HCT116 (cell line): ENCODE data around the gene C2CD2. TPM values are rescaled to one million over a fixed set of nuclear protein-coding genes. Genes with fewer than 3 reads are reported as not detected.

Experiments used
- ATAC-seq: fragments of 200-7000 bp; cut with Tn5 transposase; 2 replicates; pipeline ENCODE4 v1.9.1; 2020; ENCODE audit warnings: mild to moderate bottlenecking, moderate library complexity
- BruUV-seq: library from RNA; stranded (reverse); fragments of 400-500 nt; replicated peaks from 2 replicates; lab custom pipeline; 2021; lab: Mats Ljungman, UMichigan
- CTCF ChIA-PET: fragments of 300-600 bp; sonication (Branson Sonifier 250); formaldehyde crosslinking; loops from one replicate; lab custom pipeline; 2021; ENCODE audit warnings: antibody characterized with exemption; lab: Charles Lee
- POLR2A ChIA-PET: fragments of 300-600, 350-600 bp; sonication (Branson Sonifier 250); formaldehyde crosslinking; loops from one replicate; lab custom pipeline; 2021; ENCODE audit warnings: antibody characterized with exemption; lab: Charles Lee
- RAD21 ChIA-PET, 2 experiments: fragments of 300-600 bp; sonication (Branson Sonifier 250); formaldehyde crosslinking; loops; one replicate each; lab custom pipeline; 2023; ENCODE audit warnings: low total read pairs in 2 of 2; ENCODE audit not compliant: uncharacterized antibody in 2 of 2, unreplicated experiment in 2 of 2, low non-redundant PET in 1 of 2; lab: Charles Lee
- DNase-seq: peaks from one replicate; pipeline ENCODE4 v3.0.0-alpha.2; 2010; ENCODE audit warnings: low read depth, low spot score
- H2AFZ ChIP-seq: fragments of 200-600 bp; shearing (Covaris generic), sonication (generic); 2 replicates; pipeline ENCODE4 v1.6.1; 2017; ENCODE audit warnings: low read depth, mixed run types, mixed read lengths, antibody characterized with exemption, low read length; ENCODE audit not compliant: poor library complexity, severe bottlenecking
- H3K27ac ChIP-seq: 2 replicates; pipeline ENCODE4 v1.5.1; 2012; ENCODE audit warnings: low read depth, low read length
- H3K27me3 ChIP-seq: fragments of 200-600 bp; sonication (generic); 2 replicates; pipeline ENCODE4 v1.6.1; 2016; ENCODE audit warnings: mixed run types, low read length, mixed read lengths; ENCODE audit not compliant: insufficient read depth
- H3K36me3 ChIP-seq, 2 experiments: fragments of 200-500 bp in 1 of 2; fragments of 200-600 bp in 1 of 2; sonication (Bioruptor generic) in 1 of 2; sonication (generic) in 1 of 2; 2 replicates each; pipeline versions ENCODE4 v1.5.1 to v1.6.1; 2014 to 2016; ENCODE audit warnings: low read length in 2 of 2, inconsistent platforms in 1 of 2, mixed read lengths in 1 of 2, mixed run types in 1 of 2; ENCODE audit not compliant: insufficient read depth in 2 of 2, control insufficient read depth in 1 of 2
- H3K4me1 ChIP-seq, 2 experiments: fragments of 200-600 bp in 1 of 2; sonication (generic) in 1 of 2; 2 replicates each; pipeline versions ENCODE4 v1.5.1 to v1.6.1; 2012 to 2017; ENCODE audit warnings: low read length in 2 of 2, inconsistent platforms in 1 of 2, mild to moderate bottlenecking in 1 of 2, mixed read lengths in 1 of 2, mixed run types in 1 of 2, moderate library complexity in 1 of 2; ENCODE audit not compliant: insufficient read depth in 2 of 2, control insufficient read depth in 1 of 2
- H3K4me2 ChIP-seq: fragments of 200-600 bp; sonication (generic); 2 replicates; pipeline ENCODE4 v1.6.1; 2017; ENCODE audit warnings: mixed run types, low read length, mixed read lengths
- H3K4me3 ChIP-seq, 2 experiments: fragments of 200-600 bp in 1 of 2; sonication (generic) in 1 of 2; replicated peaks in 1 of 2; 2 replicates each; pipeline ENCODE4 v1.5.1; 2011 to 2016; ENCODE audit warnings: low read length in 2 of 2, control low read depth in 1 of 2, low read depth in 1 of 2, mild to moderate bottlenecking in 1 of 2, mixed read lengths in 1 of 2, mixed run types in 1 of 2
- H3K79me2 ChIP-seq: fragments of 200-600 bp; sonication (generic); 2 replicates; pipeline ENCODE4 v1.6.1; 2017; ENCODE audit warnings: mild to moderate bottlenecking, mixed run types, low read length, moderate library complexity, mixed read lengths; ENCODE audit not compliant: insufficient read depth
- H3K9ac ChIP-seq: fragments of 200-600 bp; sonication (generic); 2 replicates; pipeline ENCODE4 v1.6.1; 2016; ENCODE audit warnings: low read length, mixed read lengths
- H3K9me2 ChIP-seq: fragments of 200-600 bp; sonication (generic), shearing (Covaris generic); 2 replicates; pipeline ENCODE4 v1.6.1; 2017; ENCODE audit warnings: mixed run types, mild to moderate bottlenecking, moderate library complexity; ENCODE audit not compliant: insufficient read depth
- H3K9me3 ChIP-seq, 2 experiments: fragments of 200-500 bp in 1 of 2; fragments of 200-600 bp in 1 of 2; sonication (Bioruptor generic) in 1 of 2; sonication (generic) in 1 of 2; 2 replicates each; pipeline ENCODE4 v1.6.1; 2014 to 2017; ENCODE audit warnings: low read length in 2 of 2, mixed read lengths in 2 of 2, inconsistent platforms in 1 of 2, low read depth in 1 of 2, mild to moderate bottlenecking in 1 of 2, mixed run types in 1 of 2, moderate library complexity in 1 of 2; ENCODE audit not compliant: control insufficient read depth in 1 of 2, insufficient read depth in 1 of 2
- H4K20me1 ChIP-seq: fragments of 200-600 bp; sonication (generic), shearing (Covaris generic); 2 replicates; pipeline ENCODE4 v1.6.1; 2017; ENCODE audit warnings: mixed run types, mild to moderate bottlenecking, moderate library complexity; ENCODE audit not compliant: insufficient read depth
- CTCF ChIP-seq, 3 experiments: fragments of 200-600 bp in 1 of 3; sonication (generic) in 1 of 3; IDR thresholded peaks in 2 of 3; conservative IDR thresholded peaks in 1 of 3; 2 replicates each; pipeline ENCODE4 v1.5.1; 2012 to 2017; ENCODE audit warnings: low read depth in 2 of 3, low read length in 2 of 3, antibody characterized with exemption in 1 of 3, borderline replicate concordance in 1 of 3, control low read depth in 1 of 3, mild to moderate bottlenecking in 1 of 3, mixed read lengths in 1 of 3, mixed run types in 1 of 3, moderate library complexity in 1 of 3; ENCODE audit not compliant: insufficient read depth in 1 of 3
- FOSL1 ChIP-seq: IDR thresholded peaks from 2 replicates; pipeline ENCODE4 v1.6.1; 2012; ENCODE audit warnings: low read depth
- JUND ChIP-seq: IDR thresholded peaks from 2 replicates; pipeline ENCODE4 v1.6.1; 2012
- RAD21 ChIP-seq: IDR thresholded peaks from 2 replicates; pipeline ENCODE4 v1.6.1; 2012; ENCODE audit warnings: low read depth, mild to moderate bottlenecking
- SP1 ChIP-seq: IDR thresholded peaks from 2 replicates; pipeline ENCODE4 v1.6.1; 2012; ENCODE audit warnings: low read depth
- SRF ChIP-seq: IDR thresholded peaks from 2 replicates; pipeline ENCODE4 v1.6.1; 2012; ENCODE audit warnings: low read depth
- TCF7L2 ChIP-seq: IDR thresholded peaks from 2 replicates; pipeline ENCODE4 v1.7.0; 2011; ENCODE audit warnings: borderline replicate concordance, inconsistent platforms; ENCODE audit not compliant: insufficient read depth, insufficient read length; ENCODE audit errors: extremely low read depth
- YY1 ChIP-seq: IDR thresholded peaks from 2 replicates; pipeline ENCODE4 v1.6.1; 2011; ENCODE audit warnings: low read length, low read depth, moderate library complexity, mild to moderate bottlenecking; ENCODE audit not compliant: insufficient replicate concordance; ENCODE audit errors: extremely low read depth
- ZNF274 ChIP-seq: fragments of 200-500 bp; sonication (Bioruptor generic); IDR thresholded peaks from 2 replicates; pipeline ENCODE4 v1.6.1; 2014; ENCODE audit warnings: mild to moderate bottlenecking, low read depth, low read length, inconsistent platforms
- intact Hi-C: fragments of 100-400 bp; cut with micrococcal nuclease; formaldehyde crosslinking; loops from 2 replicates; pipeline ENCODE4 v1.10.0; 2022
- total RNA-seq: library from RNA; stranded (reverse); gene quantifications from one replicate; pipeline ENCODE4 v1.2.1, GENCODE V29; 2021; ENCODE audit not compliant: unreplicated experiment
- TF ChIP-seq, protein P1 (sequence below): IDR thresholded peaks from 2 replicates; pipeline ENCODE4 v1.6.1; 2011; ENCODE audit warnings: mild to moderate bottlenecking, low read length, moderate library complexity; ENCODE audit not compliant: insufficient replicate concordance; ENCODE audit errors: extremely low read depth

C2CD2 gene
- total RNA-seq, 1 experiment from 2014 or later: 22.0 TPM

DNA sequence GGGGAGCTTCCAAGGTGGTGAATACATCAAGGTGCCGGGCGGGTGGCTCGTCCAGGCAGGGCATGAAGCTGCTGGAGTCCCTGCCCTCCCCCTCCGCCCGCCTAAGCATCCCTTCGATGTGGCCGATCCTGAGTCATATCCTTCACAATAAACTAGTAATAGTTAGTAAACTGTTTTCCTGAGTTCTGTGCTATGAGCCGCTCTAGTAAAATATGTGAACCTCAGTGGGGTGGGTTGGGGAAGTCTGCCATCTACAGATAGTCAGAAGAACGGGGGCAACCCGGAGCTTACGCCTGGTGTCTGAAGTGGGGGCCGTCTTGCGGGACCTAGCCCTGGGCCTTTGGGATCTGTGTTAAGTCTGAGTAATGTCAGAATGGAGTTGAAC, 21.6 kb downstream of the C2CD2 start:
- Histone ChIP-seq H4K20me1 (no peaks in the 10 kb centered on the region), H2AFZ (no peak overlapping the region), H3K79me2 (peaks cover 20% of the 10 kb centered on the region; the same call in 1 of the 2 replicates), H3K9me2 (no peaks in the 10 kb centered on the region), H3K9me3 (no peaks in the 10 kb centered on the region), H3K27me3 (no peaks in the 10 kb centered on the region), H3K4me1 (peaks cover 40 to 46% of the 10 kb centered on the region in 2 experiments), H3K9ac (peak overlapping the region; percentile 55), H3K27ac (peak overlapping the region; percentile 75), H3K4me2 (peak overlapping the region; percentile 91), H3K36me3 (no peaks in the 10 kb centered on the region; a peak in 1 of 4 replicates), H3K4me3 (peak overlapping the region; percentile 20 to 48)
- ChIA-PET POLR2A (interaction anchor here (0.8 kb wide), 1 partner anchor 52 kb away, joined by 3 read pairs; the partner anchor contains the start of gene PRDM15), CTCF (interaction anchor here (1.6 to 2.3 kb wide), 2 partner anchors 185 to 320 kb away, joined by 7 to 10 read pairs; no protein-coding TSS in a partner anchor), RAD21 (interaction anchor here (0.7 to 1.5 kb wide), 3 partner anchors 17 to 320 kb away, joined by 3 read pairs; no protein-coding TSS in a partner anchor)
- BruUV-seq: no TSS peak
- peak; percentile 57 for TF ChIP-seq SP1
- peak; percentile 13 to 39 (median 25); a peak in 5 of 6 replicates for TF ChIP-seq CTCF (IDR thresholded peaks at IDR 0.05 in 2 of 3, conservative IDR thresholded peaks at IDR 0.05 in 1 of 3; ENCODE audit: borderline replicate concordance in 1 of 3, insufficient read depth in 1 of 3, low read depth in 2 of 3, low read length in 2 of 3)
- peak; percentile 51 for TF ChIP-seq RAD21
- peak; percentile 52; the same call in 1 of the 2 replicates for TF ChIP-seq JUND
- no peak for TF ChIP-seq SRF
- no peak for TF ChIP-seq YY1
- no peak for TF ChIP-seq TCF7L2
- TF ChIP-seq FOSL1: peak; percentile 67
- TF ChIP-seq, protein P1, sequence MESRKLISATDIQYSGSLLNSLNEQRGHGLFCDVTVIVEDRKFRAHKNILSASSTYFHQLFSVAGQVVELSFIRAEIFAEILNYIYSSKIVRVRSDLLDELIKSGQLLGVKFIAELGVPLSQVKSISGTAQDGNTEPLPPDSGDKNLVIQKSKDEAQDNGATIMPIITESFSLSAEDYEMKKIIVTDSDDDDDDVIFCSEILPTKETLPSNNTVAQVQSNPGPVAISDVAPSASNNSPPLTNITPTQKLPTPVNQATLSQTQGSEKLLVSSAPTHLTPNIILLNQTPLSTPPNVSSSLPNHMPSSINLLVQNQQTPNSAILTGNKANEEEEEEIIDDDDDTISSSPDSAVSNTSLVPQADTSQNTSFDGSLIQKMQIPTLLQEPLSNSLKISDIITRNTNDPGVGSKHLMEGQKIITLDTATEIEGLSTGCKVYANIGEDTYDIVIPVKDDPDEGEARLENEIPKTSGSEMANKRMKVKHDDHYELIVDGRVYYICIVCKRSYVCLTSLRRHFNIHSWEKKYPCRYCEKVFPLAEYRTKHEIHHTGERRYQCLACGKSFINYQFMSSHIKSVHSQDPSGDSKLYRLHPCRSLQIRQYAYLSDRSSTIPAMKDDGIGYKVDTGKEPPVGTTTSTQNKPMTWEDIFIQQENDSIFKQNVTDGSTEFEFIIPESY: peak; percentile 19
- no peak for TF ChIP-seq ZNF274
- peak; percentile 88 for ATAC-seq
- intact Hi-C loops: loop anchor here (2.0 kb wide), 1 partner anchor 319 kb away; no protein-coding TSS in a partner anchor
- DNase-seq: peak; percentile 84
